WTC11 (cell line): Measurements from ENCODE around the gene STK39.
"Not testable (repeated sequence)": the region's sequence is repeated elsewhere in the genome, so short reads cannot be mapped to it uniquely, and the experiment has no call there.

Experiments used
- TF ChIP-seq, protein P1 (sequence below): sonication (generic); formaldehyde crosslinking; conservative IDR thresholded peaks from 2 replicates; pipeline ENCODE4 v1.8.1; 2022; ENCODE audit warnings: mild to moderate bottlenecking, missing genetic modification reagents
- TF ChIP-seq, protein P2 (sequence below): fragments of 200-600 bp; IDR thresholded peaks from 2 replicates; pipeline ENCODE4 v1.8.0; 2022; ENCODE audit warnings: antibody characterized with exemption
- TF ChIP-seq, protein P3 (sequence below): sonication (generic); formaldehyde crosslinking; IDR thresholded peaks from 2 replicates; pipeline ENCODE4 v1.8.1; 2022; ENCODE audit warnings: low read depth, missing genetic modification reagents, borderline replicate concordance
- TF ChIP-seq, protein P4 (sequence below): sonication (generic); formaldehyde crosslinking; IDR thresholded peaks from 2 replicates; pipeline ENCODE4 v1.8.1; 2022; ENCODE audit warnings: low read depth, mild to moderate bottlenecking, moderate library complexity, missing genetic modification reagents, borderline replicate concordance
- TF ChIP-seq, protein P5 (sequence below): sonication (generic); formaldehyde crosslinking; IDR thresholded peaks from 2 replicates; pipeline ENCODE4 v1.8.0; 2022; ENCODE audit warnings: mild to moderate bottlenecking, missing genetic modification reagents

DNA sequence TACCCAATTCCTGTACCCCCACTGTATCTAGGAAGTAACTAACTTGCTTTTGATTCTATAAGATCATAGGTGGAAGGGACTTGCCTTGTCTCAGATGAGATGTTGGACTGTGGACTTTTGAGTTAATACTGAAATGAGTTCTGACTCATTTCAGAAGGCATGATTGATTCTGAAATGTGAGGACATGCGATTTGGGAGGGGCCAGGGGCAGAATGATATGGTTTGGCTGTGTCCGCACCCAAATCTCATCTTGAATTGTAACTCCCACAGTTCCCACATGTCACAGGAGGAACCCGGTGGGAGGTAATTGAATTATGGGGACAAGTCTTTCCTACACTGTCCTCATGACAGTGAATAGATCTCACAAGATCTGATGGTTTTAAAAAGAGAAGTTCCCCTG lies 165.9 kb downstream of the STK39 start:
- TF ChIP-seq, protein P1, sequence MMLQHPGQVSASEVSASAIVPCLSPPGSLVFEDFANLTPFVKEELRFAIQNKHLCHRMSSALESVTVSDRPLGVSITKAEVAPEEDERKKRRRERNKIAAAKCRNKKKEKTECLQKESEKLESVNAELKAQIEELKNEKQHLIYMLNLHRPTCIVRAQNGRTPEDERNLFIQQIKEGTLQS, result not testable (repeated sequence)
- TF ChIP-seq, protein P2, sequence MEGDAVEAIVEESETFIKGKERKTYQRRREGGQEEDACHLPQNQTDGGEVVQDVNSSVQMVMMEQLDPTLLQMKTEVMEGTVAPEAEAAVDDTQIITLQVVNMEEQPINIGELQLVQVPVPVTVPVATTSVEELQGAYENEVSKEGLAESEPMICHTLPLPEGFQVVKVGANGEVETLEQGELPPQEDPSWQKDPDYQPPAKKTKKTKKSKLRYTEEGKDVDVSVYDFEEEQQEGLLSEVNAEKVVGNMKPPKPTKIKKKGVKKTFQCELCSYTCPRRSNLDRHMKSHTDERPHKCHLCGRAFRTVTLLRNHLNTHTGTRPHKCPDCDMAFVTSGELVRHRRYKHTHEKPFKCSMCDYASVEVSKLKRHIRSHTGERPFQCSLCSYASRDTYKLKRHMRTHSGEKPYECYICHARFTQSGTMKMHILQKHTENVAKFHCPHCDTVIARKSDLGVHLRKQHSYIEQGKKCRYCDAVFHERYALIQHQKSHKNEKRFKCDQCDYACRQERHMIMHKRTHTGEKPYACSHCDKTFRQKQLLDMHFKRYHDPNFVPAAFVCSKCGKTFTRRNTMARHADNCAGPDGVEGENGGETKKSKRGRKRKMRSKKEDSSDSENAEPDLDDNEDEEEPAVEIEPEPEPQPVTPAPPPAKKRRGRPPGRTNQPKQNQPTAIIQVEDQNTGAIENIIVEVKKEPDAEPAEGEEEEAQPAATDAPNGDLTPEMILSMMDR, result not testable (repeated sequence)
- TF ChIP-seq, protein P3, sequence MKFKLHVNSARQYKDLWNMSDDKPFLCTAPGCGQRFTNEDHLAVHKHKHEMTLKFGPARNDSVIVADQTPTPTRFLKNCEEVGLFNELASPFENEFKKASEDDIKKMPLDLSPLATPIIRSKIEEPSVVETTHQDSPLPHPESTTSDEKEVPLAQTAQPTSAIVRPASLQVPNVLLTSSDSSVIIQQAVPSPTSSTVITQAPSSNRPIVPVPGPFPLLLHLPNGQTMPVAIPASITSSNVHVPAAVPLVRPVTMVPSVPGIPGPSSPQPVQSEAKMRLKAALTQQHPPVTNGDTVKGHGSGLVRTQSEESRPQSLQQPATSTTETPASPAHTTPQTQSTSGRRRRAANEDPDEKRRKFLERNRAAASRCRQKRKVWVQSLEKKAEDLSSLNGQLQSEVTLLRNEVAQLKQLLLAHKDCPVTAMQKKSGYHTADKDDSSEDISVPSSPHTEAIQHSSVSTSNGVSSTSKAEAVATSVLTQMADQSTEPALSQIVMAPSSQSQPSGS (CRISPR knock-in tag), result not testable (repeated sequence)
- TF ChIP-seq, protein P4, sequence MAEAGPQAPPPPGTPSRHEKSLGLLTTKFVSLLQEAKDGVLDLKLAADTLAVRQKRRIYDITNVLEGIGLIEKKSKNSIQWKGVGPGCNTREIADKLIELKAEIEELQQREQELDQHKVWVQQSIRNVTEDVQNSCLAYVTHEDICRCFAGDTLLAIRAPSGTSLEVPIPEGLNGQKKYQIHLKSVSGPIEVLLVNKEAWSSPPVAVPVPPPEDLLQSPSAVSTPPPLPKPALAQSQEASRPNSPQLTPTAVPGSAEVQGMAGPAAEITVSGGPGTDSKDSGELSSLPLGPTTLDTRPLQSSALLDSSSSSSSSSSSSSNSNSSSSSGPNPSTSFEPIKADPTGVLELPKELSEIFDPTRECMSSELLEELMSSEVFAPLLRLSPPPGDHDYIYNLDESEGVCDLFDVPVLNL (CRISPR knock-in tag), result not testable (repeated sequence)
- TF ChIP-seq, protein P5, sequence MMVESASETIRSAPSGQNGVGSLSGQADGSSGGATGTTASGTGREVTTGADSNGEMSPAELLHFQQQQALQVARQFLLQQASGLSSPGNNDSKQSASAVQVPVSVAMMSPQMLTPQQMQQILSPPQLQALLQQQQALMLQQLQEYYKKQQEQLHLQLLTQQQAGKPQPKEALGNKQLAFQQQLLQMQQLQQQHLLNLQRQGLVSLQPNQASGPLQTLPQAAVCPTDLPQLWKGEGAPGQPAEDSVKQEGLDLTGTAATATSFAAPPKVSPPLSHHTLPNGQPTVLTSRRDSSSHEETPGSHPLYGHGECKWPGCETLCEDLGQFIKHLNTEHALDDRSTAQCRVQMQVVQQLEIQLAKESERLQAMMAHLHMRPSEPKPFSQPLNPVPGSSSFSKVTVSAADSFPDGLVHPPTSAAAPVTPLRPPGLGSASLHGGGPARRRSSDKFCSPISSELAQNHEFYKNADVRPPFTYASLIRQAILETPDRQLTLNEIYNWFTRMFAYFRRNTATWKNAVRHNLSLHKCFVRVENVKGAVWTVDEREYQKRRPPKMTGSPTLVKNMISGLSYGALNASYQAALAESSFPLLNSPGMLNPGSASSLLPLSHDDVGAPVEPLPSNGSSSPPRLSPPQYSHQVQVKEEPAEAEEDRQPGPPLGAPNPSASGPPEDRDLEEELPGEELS, result not testable (repeated sequence)
